HepG2 (cell line): ENCODE measurements around the gene HEMK1. TPM values are rescaled to one million over a fixed set of nuclear protein-coding genes. Genes with fewer than 3 reads are reported as not detected.
A peak's percentile ranks its signal among the peaks of the same experiment; 100 is the strongest.

Source experiments
- AHR ChIP-seq: IDR thresholded peaks from 2 replicates; pipeline ENCODE4 v1.6.1; 2018; ENCODE audit warnings: missing genetic modification reagents, missing compliant biosample characterization
- ARNT2 ChIP-seq: sonication (generic); formaldehyde crosslinking; IDR thresholded peaks from 2 replicates; pipeline ENCODE4 v1.8.0; 2022; ENCODE audit warnings: mild to moderate bottlenecking, low read depth, missing genetic modification reagents, moderate library complexity
- ATF1 ChIP-seq: IDR thresholded peaks from 2 replicates; pipeline ENCODE4 v1.6.1; 2016; ENCODE audit warnings: mild to moderate bottlenecking, control low read depth
- BCL3 ChIP-seq: sonication (generic); formaldehyde crosslinking; IDR thresholded peaks from 2 replicates; pipeline ENCODE4 v1.5.1; 2020; ENCODE audit warnings: mild to moderate bottlenecking, missing genetic modification reagents, moderate library complexity
- GABPA ChIP-seq, 2 experiments: IDR thresholded peaks; 2 replicates each; pipeline ENCODE4 v1.6.1; 2011 to 2016; ENCODE audit warnings: low read depth in 2 of 2, low read length in 1 of 2, missing biosample characterization in 1 of 2, missing genetic modification characterization in 1 of 2
- NFRKB ChIP-seq: fragments of 450-650 bp; IDR thresholded peaks from 2 replicates; pipeline ENCODE4 v1.6.1; 2017
- NKX3-1 ChIP-seq: sonication (generic); formaldehyde crosslinking; IDR thresholded peaks from 2 replicates; pipeline ENCODE4 v1.5.0; 2020; ENCODE audit warnings: missing genetic modification reagents
- RXRA ChIP-seq: sonication (generic); formaldehyde crosslinking; IDR thresholded peaks from 2 replicates; pipeline ENCODE4 v1.5.1; 2020; ENCODE audit warnings: missing genetic modification reagents
- TFE3 ChIP-seq: IDR thresholded peaks from 2 replicates; pipeline ENCODE4 v1.6.1; 2016
- TRAFD1 ChIP-seq: sonication (generic); formaldehyde crosslinking; IDR thresholded peaks from 2 replicates; pipeline ENCODE4 v1.5.1; 2020; ENCODE audit warnings: missing genetic modification reagents, mild to moderate bottlenecking, borderline replicate concordance
- UBTF ChIP-seq: sonication (generic); formaldehyde crosslinking; IDR thresholded peaks from 2 replicates; pipeline ENCODE4 v1.4.0; 2020; ENCODE audit warnings: mild to moderate bottlenecking, missing genetic modification reagents
- USF2 ChIP-seq, 2 experiments: sonication (generic) in 1 of 2; formaldehyde crosslinking in 1 of 2; IDR thresholded peaks; 2 replicates each; pipeline versions ENCODE4 v1.5.1 to v1.6.1; 2011 to 2020; ENCODE audit warnings: borderline replicate concordance in 1 of 2, low read depth in 1 of 2, low read length in 1 of 2, mild to moderate bottlenecking in 1 of 2, missing genetic modification reagents in 1 of 2, moderate library complexity in 1 of 2
- ZNF225 ChIP-seq: sonication (generic); formaldehyde crosslinking; IDR thresholded peaks from 2 replicates; pipeline ENCODE4 v1.4.0; 2020; ENCODE audit warnings: mild to moderate bottlenecking, missing genetic modification reagents
- ZNF281 ChIP-seq: sonication (generic); formaldehyde crosslinking; IDR thresholded peaks from 2 replicates; pipeline ENCODE4 v1.4.0; 2020; ENCODE audit warnings: missing genetic modification reagents, borderline replicate concordance
- ZNF766 ChIP-seq: sonication (generic); formaldehyde crosslinking; IDR thresholded peaks from 2 replicates; pipeline ENCODE4 v1.5.0; 2020; ENCODE audit warnings: missing genetic modification reagents, borderline replicate concordance
- polyA plus RNA-seq, 8 experiments: library from polyadenylated mRNA; depleted of rRNA in 3 of 8; stranded (reverse) in 7 of 8; unstranded in 1 of 8; fragments of >200 nt; fragmentation: Illumina TruSeq in 4 of 8; extraction: Trizol in 4 of 8; gene quantifications; 2 replicates each; pipeline versions ENCODE4 v1.2.1 to v1.2.3, GENCODE V29; 2011 to 2016; ENCODE audit warnings: low read depth in 4 of 8, missing spikeins in 1 of 8, mixed read lengths in 1 of 8; ENCODE audit not compliant: insufficient read depth in 1 of 8
- total RNA-seq, 5 experiments: library from RNA; depleted of rRNA; stranded (reverse); fragments of >200 nt; fragmentation: Illumina TruSeq; extraction: Trizol; gene quantifications; 2 replicates each; pipeline ENCODE4 v1.2.3, GENCODE V29; 2016; ENCODE audit warnings: low read depth in 1 of 5

Gene HEMK1
- total and polyA plus RNA-seq, 2 of the 13 experiments (the other 11 are each of a cell fraction or from before 2014, with no cell fraction given), result 9.8 to 12.6 TPM

- TF ChIP-seq TRAFD1 (CRISPR knock-in tag), result 0 out of 2 replicates have a peak, but pooled peaks have one; percentile 49
- peak; percentile 82; the same call in 1 of the 2 replicates for TF ChIP-seq ZNF766 (CRISPR knock-in tag)
- TF ChIP-seq ARNT2 (CRISPR knock-in tag), result peak; percentile 86; the same call in 1 of the 2 replicates
- TF ChIP-seq NFRKB, result no peak
- peak; percentile 72 for TF ChIP-seq ZNF281
- TF ChIP-seq GABPA (IDR thresholded peaks at IDR 0.05; ENCODE audit: low read depth, low read length), result no peak
- TF ChIP-seq GABPA (CRISPR knock-in tag; IDR thresholded peaks at IDR 0.05; ENCODE audit: low read depth), result peak; percentile 53
- 0 out of 2 replicates have a peak, but pooled peaks have one; percentile 39 for TF ChIP-seq ZNF225 (CRISPR knock-in tag)
- TF ChIP-seq BCL3 (CRISPR knock-in tag), result peak; percentile 48; the same call in 1 of the 2 replicates
- TF ChIP-seq NKX3-1 (CRISPR knock-in tag), result no peak
- TF ChIP-seq USF2 (IDR thresholded peaks at IDR 0.05; ENCODE audit: low read depth, low read length), result no peak
- 0 out of 2 replicates have a peak, but pooled peaks have one; percentile 43 for TF ChIP-seq USF2 (CRISPR knock-in tag; IDR thresholded peaks at IDR 0.05; ENCODE audit: borderline replicate concordance)
- TF ChIP-seq RXRA (CRISPR knock-in tag), result peak; percentile 85
- TF ChIP-seq UBTF (CRISPR knock-in tag), result peak; percentile 89
- TF ChIP-seq ATF1 (CRISPR knock-in tag), result no peak
- TF ChIP-seq TFE3, result peak; percentile 68
- TF ChIP-seq AHR (CRISPR knock-in tag), result no peak
Observed at GRCh38 chr3:50600841-50601591, 31.7 kb downstream of the HEMK1 start (continued).
